GM19438 (cell line): ENCODE data around the gene GRK4.
"Not testable (repeated sequence)": the region's sequence is repeated elsewhere in the genome, so short reads cannot be mapped to it uniquely, and the experiment has no call there.

Source experiments
- ATAC-seq: cut with Tn5 transposase; IDR thresholded peaks from one replicate; pipeline ENCODE4 v1.9.1; 2021; ENCODE audit warnings: low read depth; ENCODE audit not compliant: unreplicated experiment

The GRK4 gene

GRCh38 chr4:2940267-2941137 is 22.9 kb upstream of the GRK4 start:
- no peak for ATAC-seq

- no peak for ATAC-seq
These were observed 22.0 kb upstream of the GRK4 start for GRCh38 chr4:2941138-2942036.

- no peak for ATAC-seq
These were observed 21.3 kb upstream of the GRK4 start for GRCh38 chr4:2942037-2942531.

GRCh38 chr4:2942532-2943363 is 20.6 kb upstream of the GRK4 start:
- no peak for ATAC-seq

- ATAC-seq, result no peak
These were observed 19.8 kb upstream of the GRK4 start for GRCh38 chr4:2943364-2944090.

GRCh38 chr4:2944091-2944482 is 19.3 kb upstream of the GRK4 start:
- no peak for ATAC-seq

- no peak for ATAC-seq
These were observed 18.5 kb upstream of the GRK4 start for GRCh38 chr4:2944586-2945526.

- ATAC-seq, result not testable (repeated sequence)
These were observed 17.5 kb upstream of the GRK4 start for GRCh38 chr4:2945619-2946604.

- ATAC-seq, result no peak
These were observed 16.4 kb upstream of the GRK4 start for GRCh38 chr4:2946812-2947600.

GRCh38 chr4:2947926-2948325 is 15.4 kb upstream of the GRK4 start:
- no peak for ATAC-seq

- no peak for ATAC-seq
These were observed 14.2 kb upstream of the GRK4 start for GRCh38 chr4:2948895-2949781.

- ATAC-seq, result no peak
These were observed 13.6 kb upstream of the GRK4 start for GRCh38 chr4:2949782-2950125.

GRCh38 chr4:2950221-2950989 is 13.0 kb upstream of the GRK4 start:
- no peak for ATAC-seq

- no peak for ATAC-seq
These were observed 9.9 kb upstream of the GRK4 start for GRCh38 chr4:2953496-2953895.
